Kasumi-1 (cell line): ENCODE measurements around the gene MICAL2.

Experiments
- DNase-seq, 2 experiments: peaks; one replicate each; lab custom pipeline; 2025; lab: John Stamatoyannopoulos, UW

The MICAL2 gene

GRCh38 chr11:12156301-12157140 lies 46.1 kb downstream of the MICAL2 start:
- DNase-seq, result no peak

GRCh38 chr11:12157241-12157661 lies 46.9 kb downstream of the MICAL2 start:
- DNase-seq, result peak; percentile 72 to 77

GRCh38 chr11:12158909-12159308 lies 48.5 kb downstream of the MICAL2 start:
- no peak for DNase-seq

- DNase-seq, result no peak
Observed at GRCh38 chr11:12159351-12160099, 49.1 kb downstream of the MICAL2 start.

GRCh38 chr11:12160231-12160630 lies 49.8 kb downstream of the MICAL2 start:
- DNase-seq, result no peak

- no peak for DNase-seq
Observed at GRCh38 chr11:12160680-12161079, 50.3 kb downstream of the MICAL2 start.

GRCh38 chr11:12161137-12161536 lies 50.7 kb downstream of the MICAL2 start:
- DNase-seq, result no peak

GRCh38 chr11:12161603-12162350 lies 51.4 kb downstream of the MICAL2 start:
- no peak for DNase-seq

GRCh38 chr11:12162652-12163051 lies 52.3 kb downstream of the MICAL2 start:
- DNase-seq, result no peak

GRCh38 chr11:12163181-12163941 lies 53.0 kb downstream of the MICAL2 start:
- DNase-seq, result no peak

GRCh38 chr11:12164061-12165014 lies 53.9 kb downstream of the MICAL2 start:
- no peak for DNase-seq

GRCh38 chr11:12165237-12165875 lies 55.0 kb downstream of the MICAL2 start:
- DNase-seq, result no peak

- DNase-seq, result no peak
Observed at GRCh38 chr11:12166299-12167060, 56.1 kb downstream of the MICAL2 start.

- peak in 1 of 2 experiments; percentile 9 for DNase-seq
Observed at GRCh38 chr11:12167061-12168000, 56.9 kb downstream of the MICAL2 start.

- no peak for DNase-seq
Observed at GRCh38 chr11:12168114-12168513, 57.7 kb downstream of the MICAL2 start.

- DNase-seq, result no peak
Observed at GRCh38 chr11:12169822-12170221, 59.4 kb downstream of the MICAL2 start.

- no peak for DNase-seq
Observed at GRCh38 chr11:12170501-12170900, 60.1 kb downstream of the MICAL2 start.

- DNase-seq, result no peak
Observed at GRCh38 chr11:12170984-12171383, 60.6 kb downstream of the MICAL2 start.
